HG02759 (cell line): ENCODE data around the gene DBNDD1.

Source experiments
- ATAC-seq: cut with Tn5 transposase; IDR thresholded peaks from one replicate; pipeline ENCODE4 v1.9.1; 2021; ENCODE audit warnings: mild to moderate bottlenecking, moderate library complexity; ENCODE audit not compliant: unreplicated experiment

DBNDD1 gene

DNA sequence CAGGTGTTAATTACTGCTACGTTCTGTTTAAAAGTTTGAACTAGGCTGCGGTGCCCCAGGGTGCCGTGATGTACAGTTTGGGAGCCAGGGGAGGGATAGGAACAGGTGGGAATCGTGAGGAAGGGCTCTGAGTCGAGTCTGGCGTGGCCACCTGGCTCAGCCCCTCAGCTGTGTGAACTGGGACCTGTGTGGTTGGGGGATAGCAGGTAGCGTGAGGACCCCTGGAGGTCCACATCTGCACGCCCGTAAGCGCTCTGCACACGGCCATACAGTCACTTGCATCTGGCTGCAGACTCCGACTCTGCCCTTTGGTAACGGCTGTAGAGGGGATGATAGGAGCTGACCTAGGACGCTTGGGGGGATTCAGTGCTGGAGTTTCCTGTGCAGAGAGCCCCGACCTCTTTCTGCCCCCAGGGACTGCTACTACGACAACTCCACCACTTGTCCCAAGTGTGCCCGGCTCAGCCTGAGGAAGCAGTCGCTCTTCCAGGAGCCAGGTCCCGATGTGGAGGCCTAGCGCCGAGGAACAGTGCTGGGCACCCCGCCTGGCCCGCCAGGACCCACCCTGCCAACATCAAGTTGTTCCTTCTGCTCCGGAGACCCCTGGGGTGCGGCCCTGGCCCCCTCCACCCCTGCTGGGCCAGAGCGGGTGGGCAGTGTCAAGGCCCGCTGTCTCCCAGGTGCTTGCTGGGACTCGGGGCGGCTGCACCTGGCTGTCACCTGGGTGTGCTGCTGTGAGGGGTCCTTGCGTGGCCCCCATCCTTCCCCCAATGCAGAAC, 53.6 kb downstream of the DBNDD1 start:
- ATAC-seq = no peak

DNA sequence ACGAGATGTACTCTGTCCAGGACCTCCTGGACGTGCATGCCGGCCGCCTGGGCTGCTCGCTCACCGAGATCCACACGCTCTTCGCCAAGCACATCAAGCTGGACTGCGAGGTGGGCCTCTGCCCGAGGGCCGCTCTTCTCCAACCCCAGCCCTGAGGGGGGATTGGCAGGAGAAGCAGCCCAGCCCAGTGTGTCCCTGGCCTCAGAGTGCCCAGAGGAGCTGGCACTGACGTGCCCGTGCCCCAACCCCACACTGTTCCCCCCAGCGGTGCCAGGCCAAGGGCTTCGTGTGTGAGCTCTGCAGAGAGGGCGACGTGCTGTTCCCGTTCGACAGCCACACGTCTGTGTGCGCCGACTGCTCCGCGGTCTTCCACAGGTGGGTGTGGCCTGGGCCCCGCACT, 55.1 kb downstream of the DBNDD1 start:
- ATAC-seq = no peak

DNA sequence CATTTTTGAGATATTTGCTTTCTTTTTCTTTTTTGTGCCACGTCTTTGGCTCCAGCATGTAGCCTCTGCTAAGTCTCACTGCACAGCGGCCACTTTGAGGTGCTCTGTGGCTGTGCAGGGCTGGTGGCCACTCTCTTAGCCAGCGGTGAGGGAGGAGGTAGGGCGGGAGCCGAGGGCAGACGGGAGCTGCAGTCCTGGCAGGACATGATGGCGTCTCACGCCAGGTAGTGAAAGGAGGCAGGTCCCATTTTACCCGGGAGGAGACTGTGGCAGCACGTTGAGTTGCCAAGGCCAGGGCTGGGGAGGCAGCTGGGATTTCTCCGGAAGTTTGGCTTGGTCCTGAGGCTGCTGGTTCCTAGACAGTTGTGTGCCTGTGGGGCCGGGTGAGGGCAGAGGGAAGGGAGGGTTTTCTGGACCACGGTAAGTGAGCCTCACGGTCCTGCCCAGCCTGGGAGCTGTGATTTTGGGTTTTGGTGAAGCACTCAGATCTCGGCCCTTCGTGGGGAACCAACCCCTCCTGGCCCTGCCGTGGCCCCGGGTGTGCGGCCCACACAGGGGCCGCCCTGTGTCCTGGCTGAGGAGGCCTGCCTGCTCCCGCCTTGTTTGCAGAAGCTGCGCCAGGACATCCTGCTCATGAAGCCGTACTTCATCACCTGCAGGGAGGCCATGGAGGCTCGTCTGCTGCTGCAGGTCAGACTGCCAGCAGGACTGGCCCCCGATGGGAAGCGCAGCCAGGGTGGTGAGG, 56.3 kb downstream of the DBNDD1 start:
- ATAC-seq = no peak

DNA sequence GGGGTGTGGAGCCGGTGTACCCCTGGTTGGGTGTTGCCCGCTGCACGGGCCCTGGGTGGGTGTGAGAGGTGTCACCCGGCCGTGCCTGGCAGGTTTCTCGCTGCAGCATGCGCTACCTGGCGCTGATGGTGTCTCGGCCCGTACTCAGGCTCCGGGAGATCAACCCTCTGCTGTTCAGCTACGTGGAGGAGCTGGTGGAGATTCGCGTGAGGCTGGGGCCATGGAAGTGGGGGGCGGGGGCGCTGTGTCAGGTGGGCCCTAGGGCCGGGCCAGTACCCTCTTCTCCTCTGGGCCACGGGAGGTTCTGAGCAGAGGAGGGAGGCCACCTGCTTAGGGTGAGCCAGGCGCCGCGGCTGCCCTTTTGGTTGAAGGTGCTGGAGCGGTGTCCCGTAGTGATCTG, 57.3 kb downstream of the DBNDD1 start:
- ATAC-seq = no peak

DNA sequence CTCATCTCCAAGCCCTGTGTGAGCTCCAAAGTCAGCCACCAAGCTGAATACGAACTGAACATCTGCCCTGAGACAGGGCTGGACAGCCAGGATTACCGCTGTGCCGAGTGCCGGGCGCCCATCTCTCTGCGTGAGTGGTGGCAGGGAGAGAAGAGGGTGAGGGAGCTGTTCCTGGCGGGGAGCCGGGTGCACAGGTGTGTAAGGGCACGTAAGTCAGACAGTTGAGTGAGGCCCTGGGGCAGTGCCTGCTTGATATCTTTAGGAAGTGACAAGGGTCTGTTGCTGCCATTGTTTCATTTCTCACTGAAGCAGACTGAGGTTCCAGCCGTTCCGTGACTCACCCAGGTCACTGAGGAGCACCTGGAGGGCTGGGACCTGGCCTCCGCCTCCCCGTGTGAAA, 58.3 kb downstream of the DBNDD1 start:
- no peak for ATAC-seq

DNA sequence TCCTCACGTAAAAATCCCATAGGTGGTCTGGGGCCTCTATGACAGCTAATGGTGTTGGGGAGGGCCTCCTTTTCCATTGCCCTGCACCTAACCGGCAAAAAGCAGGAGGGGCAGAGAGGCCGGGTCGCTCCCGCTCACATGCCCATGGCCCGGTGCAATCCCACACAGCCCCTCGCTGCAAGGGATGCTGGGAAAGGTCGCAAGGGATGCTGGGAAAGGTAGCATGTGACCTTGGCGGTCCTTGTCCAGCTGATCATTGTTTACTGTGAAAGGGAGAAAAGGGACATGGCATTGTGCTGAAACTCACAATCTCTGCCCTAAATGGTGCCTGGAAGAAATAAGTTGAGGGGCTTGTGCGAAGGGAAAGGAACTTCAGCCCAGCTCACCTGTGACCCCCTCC, 60.7 kb downstream of the DBNDD1 start:
- no peak for ATAC-seq

DNA sequence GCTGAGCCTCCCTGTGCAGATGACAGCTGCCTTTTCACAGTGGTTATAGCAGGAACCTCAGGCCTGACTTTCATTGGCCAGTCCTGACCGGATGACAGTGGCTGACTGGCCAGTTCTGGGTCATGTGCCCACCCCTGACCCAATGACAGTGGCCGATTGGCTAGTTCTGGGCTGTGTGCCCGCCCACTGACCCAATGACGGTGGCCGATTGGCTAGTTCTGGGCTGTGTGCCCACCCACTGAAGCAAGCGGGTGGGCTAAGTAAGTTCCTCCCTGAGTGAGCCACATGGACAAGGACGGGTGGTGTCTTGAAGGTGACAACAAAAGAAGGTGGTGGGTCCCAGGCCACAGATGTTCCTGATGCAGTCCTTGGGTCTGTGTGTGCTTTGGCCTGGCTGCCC, 61.2 kb downstream of the DBNDD1 start:
- ATAC-seq = no peak

DNA sequence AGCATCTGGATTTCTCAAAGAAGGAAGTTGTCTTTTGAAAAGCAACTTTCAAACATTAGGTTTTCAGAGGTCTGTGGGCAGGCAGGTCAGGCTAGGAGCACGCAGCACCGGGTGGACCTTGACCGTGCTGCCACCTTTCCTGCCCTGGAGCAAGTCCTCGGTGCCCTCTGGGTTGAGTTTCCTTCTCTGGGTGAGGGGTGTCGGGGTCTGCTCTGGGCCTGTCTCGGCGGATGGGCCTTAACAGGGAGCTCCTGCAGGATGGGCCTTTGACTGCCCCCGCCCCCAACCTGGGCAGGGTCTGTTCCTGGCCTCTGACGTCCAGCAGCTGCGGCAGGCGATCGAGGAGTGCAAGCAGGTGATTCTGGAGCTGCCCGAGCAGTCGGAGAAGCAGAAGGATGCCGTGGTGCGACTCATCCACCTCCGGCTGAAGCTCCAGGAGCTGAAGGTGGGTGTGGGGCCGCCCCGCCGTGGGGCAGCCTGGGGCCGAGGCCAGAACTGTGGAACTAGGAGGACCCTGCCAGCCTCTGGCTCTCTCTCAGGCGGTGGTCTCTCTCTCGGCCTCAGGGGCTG, 62.0 kb downstream of the DBNDD1 start:
- no peak for ATAC-seq

DNA sequence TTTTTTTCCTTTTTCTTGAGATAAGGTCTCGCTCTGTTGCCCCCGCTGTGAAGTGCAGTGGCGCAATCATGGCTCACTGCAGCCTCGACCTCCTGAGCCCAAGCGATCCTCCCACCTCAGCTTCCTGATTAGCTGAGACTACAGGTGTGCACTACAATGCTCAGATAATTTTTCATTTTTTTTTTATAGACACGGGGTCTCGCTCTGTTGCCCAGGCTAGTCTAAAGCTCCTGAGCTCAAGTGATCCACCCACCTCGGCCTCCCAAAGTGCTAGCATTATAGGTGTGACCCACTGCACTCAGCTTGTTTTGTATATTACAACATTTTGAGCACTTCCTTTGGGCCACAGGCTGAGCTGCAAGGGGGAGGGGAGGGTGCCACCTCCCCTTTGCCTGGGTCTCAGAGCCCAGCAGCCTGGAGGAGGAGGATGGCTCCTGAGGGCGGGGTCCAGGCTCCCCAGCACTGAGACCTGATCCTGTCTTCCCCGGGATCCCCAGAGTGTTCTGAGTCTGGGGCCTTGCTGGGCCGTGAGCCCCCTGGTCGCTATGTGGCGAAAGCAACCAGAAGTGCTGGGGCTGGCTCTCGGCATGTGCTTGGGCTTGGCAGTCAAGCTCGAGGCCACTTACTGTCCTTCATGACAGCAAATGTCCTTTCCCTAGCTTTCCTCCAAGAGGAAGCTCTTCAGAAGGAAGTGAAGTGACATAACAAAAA, 62.6 kb downstream of the DBNDD1 start:
- ATAC-seq = no peak

DNA sequence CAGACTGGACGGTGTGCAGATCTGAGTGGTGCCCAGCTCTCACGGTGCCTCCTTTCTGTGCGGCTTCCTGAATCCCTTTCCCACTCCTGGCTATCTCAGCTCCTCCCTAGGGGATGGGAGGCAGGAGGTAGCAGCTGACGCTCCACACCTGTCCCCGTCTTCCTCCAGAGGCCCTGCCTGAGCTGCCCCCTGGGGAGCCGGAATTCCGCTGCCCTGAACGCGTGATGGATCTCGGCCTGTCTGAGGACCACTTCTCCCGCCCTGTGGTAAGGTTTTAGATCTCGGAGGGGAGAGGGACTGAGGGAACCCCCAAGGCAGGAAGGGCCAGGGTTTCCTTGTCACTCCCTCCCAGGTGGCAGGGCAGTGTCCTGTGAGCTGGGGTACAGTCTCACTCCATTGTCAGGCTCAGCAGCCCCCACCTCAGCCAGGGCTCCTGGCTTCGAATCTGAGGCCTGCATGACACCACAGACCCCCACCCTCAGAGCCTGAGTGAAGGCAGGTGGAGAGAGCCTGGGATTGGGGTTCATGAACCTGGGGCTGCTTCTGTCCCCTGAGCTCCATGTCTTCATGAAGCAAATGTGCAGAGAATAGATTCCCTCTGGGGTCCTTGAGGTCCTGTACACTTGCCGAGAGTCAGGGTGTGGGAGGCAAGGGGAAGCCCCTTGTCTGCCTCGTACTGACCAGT, 64.1 kb downstream of the DBNDD1 start:
- ATAC-seq = no peak
